Muscle of leg (tissue), 11 donors: ENCODE data around the gene MSI2. TPM values are rescaled to one million over a fixed set of nuclear protein-coding genes. Genes with fewer than 3 reads are reported as not detected.

Source experiments
- DNase-seq: peaks from one replicate; pipeline ENCODE4 v3.0.0; 2013
- H3K27ac ChIP-seq: one replicate; pipeline ENCODE4 v1.5.1; 2013; ENCODE audit warnings: mild to moderate bottlenecking, low read length, control low read depth
- H3K27me3 ChIP-seq: one replicate; pipeline ENCODE4 v1.6.1; 2013; ENCODE audit warnings: low read length; ENCODE audit not compliant: control insufficient read depth, insufficient read depth
- H3K36me3 ChIP-seq: one replicate; pipeline ENCODE4 v1.6.1; 2013; ENCODE audit warnings: low read length; ENCODE audit not compliant: control insufficient read depth, insufficient read depth
- H3K4me1 ChIP-seq: one replicate; pipeline ENCODE4 v1.6.1; 2013; ENCODE audit warnings: low read length; ENCODE audit not compliant: control insufficient read depth, insufficient read depth
- H3K4me3 ChIP-seq: one replicate; pipeline ENCODE4 v1.5.1; 2013; ENCODE audit warnings: low read length, control low read depth
- H3K9me3 ChIP-seq: replicated peaks from 2 replicates; pipeline ENCODE4 v1.6.1; 2013; ENCODE audit warnings: low read depth, low read length; ENCODE audit not compliant: control insufficient read depth
- WGBS: methylation state at CpG from one replicate; pipeline ENCODE4 v1.1.5; 2013; ENCODE audit warnings: missing lambda C conversion rate; ENCODE audit not compliant: insufficient coverage; 5-methylcytosine and 5-hydroxymethylcytosine counted together
- polyA plus RNA-seq, 8 donors: library from polyadenylated mRNA; unstranded; fragments of 120-200 nt; gene quantifications; one replicate each; pipeline versions ENCODE4 v1.2.1 to v1.2.3, GENCODE V29; 2013; ENCODE audit warnings: inconsistent platforms in 1 of 8, low replicate concordance in 1 of 8; ENCODE audit not compliant: insufficient read length in 8 of 8, insufficient read depth in 1 of 8
- total RNA-seq: library from RNA; stranded (reverse); fragments of 120-200 nt; gene quantifications from one replicate; pipeline ENCODE4 v1.2.4, GENCODE V29; 2013

MSI2 gene
- total and polyA plus RNA-seq, 9 donors, result 21.5 to 32.0 (median 27.4) TPM

DNA sequence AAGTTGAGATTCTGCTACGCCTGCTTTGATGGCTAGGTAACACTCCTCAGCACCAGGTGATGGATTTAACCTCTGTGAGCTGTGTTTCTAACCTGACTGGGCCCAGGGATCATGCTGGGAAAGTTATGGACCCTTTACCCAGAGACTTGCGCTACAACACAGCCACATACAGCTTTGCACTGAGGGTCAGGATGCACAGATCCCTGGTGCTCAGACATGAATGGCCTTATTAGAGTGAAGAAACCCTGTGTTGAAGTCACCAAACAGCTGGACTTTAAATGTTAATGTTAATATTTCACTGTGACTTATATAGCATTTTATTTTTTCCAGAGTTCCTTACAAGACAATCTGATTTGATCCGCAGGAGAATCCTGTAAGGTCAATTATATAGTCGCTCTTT lies 114.3 kb downstream of the MSI2 start:
- Histone ChIP-seq H3K36me3 (no peaks in the 10 kb centered on the region), H3K4me1 (peaks cover 11% of the 10 kb centered on the region), H3K27me3 (no peaks in the 10 kb centered on the region), H3K9me3 (peaks cover 8% of the 10 kb centered on the region), H3K4me3 (no peak overlapping the region), H3K27ac (no peak overlapping the region)
- no peak for DNase-seq
- 100% methylated on average over 2 of the region's 4 CpGs for WGBS

GRCh38 chr17:57372156-57372555 lies 115.8 kb downstream of the MSI2 start:
- no peak overlapping the region for H3K27ac ChIP-seq
- 100% methylated on average over 1 of the region's 3 CpGs for WGBS
- peaks cover 6% of the 10 kb centered on the region for H3K4me1 ChIP-seq
- H3K4me3 ChIP-seq, result no peak overlapping the region
- no peaks in the 10 kb centered on the region for H3K27me3 ChIP-seq
- no peak for DNase-seq
- H3K36me3 ChIP-seq, result no peaks in the 10 kb centered on the region
- H3K9me3 ChIP-seq, result peaks cover 8% of the 10 kb centered on the region

- Histone ChIP-seq H3K9me3 (peaks cover 8% of the 10 kb centered on the region), H3K36me3 (no peaks in the 10 kb centered on the region), H3K27me3 (no peaks in the 10 kb centered on the region), H3K4me1 (no peaks in the 10 kb centered on the region), H3K4me3 (no peak overlapping the region), H3K27ac (no peak overlapping the region)
- 100% methylated on average over 1 of the region's 4 CpGs for WGBS
- no peak for DNase-seq
These were observed 116.7 kb downstream of the MSI2 start for GRCh38 chr17:57373048-57373447.

- Histone ChIP-seq H3K27ac (no peak overlapping the region), H3K4me3 (no peak overlapping the region), H3K4me1 (no peaks in the 10 kb centered on the region), H3K27me3 (no peaks in the 10 kb centered on the region), H3K36me3 (no peaks in the 10 kb centered on the region), H3K9me3 (peaks cover 8% of the 10 kb centered on the region)
- DNase-seq, result no peak
- WGBS, result no CpG with 5 or more reads among the region's 2 CpGs
These were observed 117.4 kb downstream of the MSI2 start for GRCh38 chr17:57373756-57374155.

DNA sequence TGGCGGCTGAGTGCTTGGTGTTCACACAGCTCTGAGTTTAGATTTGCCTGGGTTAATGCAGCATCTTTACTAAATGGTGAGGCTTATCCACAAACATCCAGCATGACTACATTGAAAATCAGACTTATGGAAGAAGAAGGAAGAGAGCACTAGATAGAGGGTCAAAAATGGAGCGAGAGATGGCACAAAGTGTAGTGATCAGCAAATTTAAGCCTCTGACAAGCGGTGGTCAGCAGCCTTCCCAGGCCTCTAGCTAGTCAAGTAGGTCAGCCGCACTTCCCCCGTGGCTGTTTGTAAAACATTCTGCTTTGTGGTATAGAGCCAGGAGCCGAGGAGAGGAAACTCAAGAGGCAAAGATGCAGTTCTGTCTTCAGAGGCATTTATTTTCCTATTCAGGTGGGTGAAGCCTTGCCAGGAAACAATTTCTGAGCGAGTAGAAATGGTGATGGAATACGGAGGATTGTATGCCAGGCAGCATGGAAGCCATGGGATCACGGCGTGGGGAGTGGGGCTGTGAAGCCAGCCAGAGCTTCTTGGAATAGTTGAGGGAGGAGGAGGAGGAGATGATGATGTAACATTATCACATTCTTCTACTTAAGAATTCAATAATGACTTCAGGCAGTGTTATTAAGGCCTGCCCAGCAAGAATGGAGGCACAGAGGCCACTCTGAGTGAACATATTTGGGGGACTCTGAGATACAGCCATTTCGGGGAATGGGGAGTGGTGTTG lies 118.9 kb downstream of the MSI2 start:
- DNase-seq, result no peak
- H3K27ac ChIP-seq, result no peak overlapping the region
- 88% methylated on average over 6 of the region's 11 CpGs for WGBS

GRCh38 chr17:57375770-57376225 lies 119.5 kb downstream of the MSI2 start:
- WGBS, result no CpG with 5 or more reads among the region's 12 CpGs
- Histone ChIP-seq H3K9me3 (peaks cover 8% of the 10 kb centered on the region), H3K4me1 (peaks cover 6% of the 10 kb centered on the region), H3K36me3 (no peaks in the 10 kb centered on the region), H3K27ac (no peak overlapping the region), H3K27me3 (no peaks in the 10 kb centered on the region), H3K4me3 (no peak overlapping the region)
- DNase-seq, result no peak

More for the DNA sequence above, 118.9 kb downstream of the MSI2 start:
- Histone ChIP-seq H3K36me3 (no peaks in the 10 kb centered on the region), H3K27me3 (no peaks in the 10 kb centered on the region), H3K4me1 (peaks cover 6% of the 10 kb centered on the region), H3K4me3 (no peak overlapping the region), H3K9me3 (peaks cover 8% of the 10 kb centered on the region)

DNA sequence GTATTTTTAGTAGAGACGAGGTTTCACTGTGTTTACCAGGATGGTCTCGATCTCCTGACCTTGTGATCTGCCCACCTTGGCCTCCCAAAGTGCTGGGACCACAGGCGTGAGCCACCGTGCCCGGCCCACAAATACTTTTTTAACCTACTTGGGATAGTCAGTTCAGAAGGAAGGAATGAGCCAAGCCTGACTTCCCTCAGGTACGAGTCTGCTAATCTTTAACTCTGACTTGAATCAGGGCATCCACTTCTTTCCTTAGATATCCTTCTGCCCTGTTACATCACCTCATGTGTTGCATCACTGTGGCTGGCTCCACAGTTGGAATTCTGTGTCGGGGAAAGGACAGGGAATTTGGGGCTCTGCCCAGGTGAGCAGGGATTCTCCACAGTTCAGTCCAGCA lies 120.8 kb downstream of the MSI2 start:
- peaks cover 6% of the 10 kb centered on the region for H3K4me1 ChIP-seq
- no peak overlapping the region for H3K27ac ChIP-seq
- 96% methylated on average over 5 of the region's 7 CpGs for WGBS

GRCh38 chr17:57379237-57379894 lies 123.0 kb downstream of the MSI2 start:
- Histone ChIP-seq H3K36me3 (no peaks in the 10 kb centered on the region), H3K27me3 (no peaks in the 10 kb centered on the region), H3K4me1 (peaks cover 6% of the 10 kb centered on the region), H3K4me3 (no peak overlapping the region), H3K27ac (no peak overlapping the region), H3K9me3 (peaks cover 2% of the 10 kb centered on the region)
- WGBS, result 0% methylated on average over 2 of the region's 13 CpGs
- DNase-seq, result peak; percentile 34

More for the DNA sequence above, 120.8 kb downstream of the MSI2 start:
- H3K9me3 ChIP-seq, result peaks cover 8% of the 10 kb centered on the region
- H3K4me3 ChIP-seq, result no peak overlapping the region
- DNase-seq, result no peak
- H3K36me3 ChIP-seq, result no peaks in the 10 kb centered on the region
- no peaks in the 10 kb centered on the region for H3K27me3 ChIP-seq

DNA sequence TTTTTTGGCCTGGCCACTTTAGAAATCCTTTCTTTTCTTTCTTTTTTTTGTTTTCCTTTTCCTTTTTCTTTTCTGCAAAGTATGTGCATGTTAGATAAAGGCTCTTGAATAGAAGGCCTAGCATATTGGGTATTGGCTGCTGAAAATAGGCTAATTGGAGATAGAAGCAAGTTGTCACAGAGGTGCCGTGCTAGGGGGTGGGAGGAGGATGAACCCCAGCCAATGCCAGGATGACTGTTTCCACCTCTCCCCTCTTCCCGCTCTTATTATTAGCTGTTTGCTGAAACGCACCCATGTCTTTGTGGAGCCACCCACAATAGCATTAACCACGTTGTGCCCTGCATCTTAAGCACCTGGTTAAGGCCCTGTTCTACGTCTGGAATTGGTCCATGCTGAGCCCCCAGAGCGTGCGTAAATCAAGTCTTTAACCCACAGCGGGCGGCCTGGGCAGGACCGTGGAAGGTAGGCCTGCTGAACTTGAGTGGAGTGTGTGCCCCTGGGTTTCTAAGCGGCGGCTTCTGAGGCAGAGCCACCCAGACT lies 123.6 kb downstream of the MSI2 start:
- no peak for DNase-seq
- Histone ChIP-seq H3K27me3 (no peaks in the 10 kb centered on the region), H3K9me3 (peaks cover 3% of the 10 kb centered on the region), H3K36me3 (no peaks in the 10 kb centered on the region), H3K4me3 (no peak overlapping the region), H3K4me1 (peaks cover 6% of the 10 kb centered on the region), H3K27ac (no peak overlapping the region)
- 70% methylated on average over 11 of the region's 12 CpGs for WGBS

DNA sequence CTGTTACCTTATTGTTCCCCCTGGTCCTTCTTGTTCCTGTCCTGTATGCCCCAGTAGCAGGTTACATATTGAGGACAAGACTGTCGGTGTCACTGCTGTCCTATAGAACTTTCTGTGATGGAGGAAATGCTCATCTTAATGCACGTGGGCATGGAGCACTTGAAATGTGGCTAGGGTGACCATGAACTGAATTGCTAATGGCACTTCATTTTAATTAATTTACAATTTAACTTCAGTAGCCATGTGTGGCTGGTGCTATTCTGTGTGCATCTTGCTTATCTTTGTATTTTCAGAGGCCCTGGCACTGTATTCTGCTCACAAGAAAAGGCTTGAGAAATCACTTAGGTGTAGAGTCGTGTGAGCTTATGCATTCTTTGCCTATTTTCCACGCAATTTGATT lies 125.2 kb downstream of the MSI2 start:
- Histone ChIP-seq H3K9me3 (peaks cover 3% of the 10 kb centered on the region), H3K27ac (no peak overlapping the region), H3K4me1 (peaks cover 6% of the 10 kb centered on the region), H3K36me3 (no peaks in the 10 kb centered on the region), H3K4me3 (no peak overlapping the region), H3K27me3 (no peaks in the 10 kb centered on the region)
- DNase-seq, result no peak
- WGBS, result no CpG with 5 or more reads among the region's 4 CpGs
